Motor neuron (in vitro differentiated cells): ENCODE measurements around the gene ANKRD37. TPM values are rescaled to one million over a fixed set of nuclear protein-coding genes. Genes with fewer than 3 reads are reported as not detected.

Experiments
- ATAC-seq, 8 experiments: fragments of 200-7000 bp; cut with Tn5 transposase; replicated peaks in 6 of 8; 2 replicates each; pipeline ENCODE4 v1.8.0; 2021; ENCODE audit warnings: mild to moderate bottlenecking in 8 of 8, moderate library complexity in 8 of 8
- H3K27ac ChIP-seq, 2 donors: fragments of 250-450 bp; sonication (Bioruptor Pico); 2 replicates each; pipeline ENCODE4 v1.9.0; 2021; ENCODE audit warnings: antibody characterized with exemption in 2 of 2, mild to moderate bottlenecking in 2 of 2, moderate library complexity in 1 of 2
- H3K4me1 ChIP-seq, 2 donors: fragments of 250-450 bp; sonication (Bioruptor Pico); replicated peaks in 1 of 2; 2 replicates each; pipeline ENCODE4 v1.6.1; 2021; ENCODE audit warnings: antibody characterized with exemption in 2 of 2, mild to moderate bottlenecking in 2 of 2, moderate library complexity in 1 of 2
- H3K4me3 ChIP-seq, 5 donors: fragments of 250-450 bp; sonication (Bioruptor Pico); 2 replicates each; pipeline ENCODE4 v1.9.0; 2021; ENCODE audit warnings: antibody characterized with exemption in 5 of 5, mild to moderate bottlenecking in 5 of 5, moderate library complexity in 4 of 5
- WGBS, 10 experiments: fragments of 450-650 bp; shearing (Covaris generic); methylation state at CpG; one replicate each; pipeline ENCODE4 v1.0.0; 2022; 5-methylcytosine and 5-hydroxymethylcytosine counted together
- in situ Hi-C, 9 experiments: fragments of 400-800 bp; cut with MboI; loops; one replicate each; pipeline ENCODE4 v1.15.0; 2021; ENCODE audit warnings: low sequenced_read_pairs in 9 of 9, low pct_unique_long_range_greater_than_20kb in 2 of 9; ENCODE audit not compliant: unreplicated experiment in 9 of 9
- total RNA-seq, 8 experiments: library from RNA; unstranded; fragments of 300-600 nt; gene quantifications; 2 replicates each; pipeline versions ENCODE4 v1.2.3 to v1.2.4, GENCODE V29; 2022

Gene ANKRD37
- total RNA-seq, 8 experiments from 2014 or later = 4.8 to 30.9 (median 12.9) TPM

GRCh38 chr4:185408432-185408831, 11.8 kb downstream of the ANKRD37 start:
- in situ Hi-C loops = no loop called here
- 94 to 100% (median 100%) methylated on average over 1 to 2 of the region's 2 CpGs; no CpG with 5 or more reads in 1 of the 10 experiments for WGBS, 10 experiments
- Histone ChIP-seq H3K4me3 (no peak overlapping the region), H3K4me1 (no peaks in the 10 kb centered on the region), H3K27ac (no peak overlapping the region)
- ATAC-seq = no peak

DNA sequence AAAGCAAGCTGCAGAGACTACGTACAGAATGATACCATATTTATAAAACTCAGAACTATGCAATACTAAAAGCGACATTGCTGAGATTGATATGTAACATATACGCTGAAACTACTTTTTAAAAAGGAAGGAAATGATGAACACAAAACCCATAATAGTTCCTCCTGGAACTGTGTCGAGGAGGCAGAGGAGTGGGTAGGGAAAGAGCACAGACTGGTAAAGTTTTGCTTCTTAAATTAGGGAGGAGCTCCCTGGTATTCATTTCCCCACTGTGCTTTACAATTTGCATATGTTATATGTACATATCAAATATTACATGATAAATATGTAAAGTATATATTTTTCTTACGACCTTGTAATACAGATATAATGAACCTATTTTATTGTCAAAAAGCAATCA, 15.2 kb downstream of the ANKRD37 start:
- no peak overlapping the region for H3K27ac ChIP-seq
- in situ Hi-C loops = no loop called here
- no peaks in the 10 kb centered on the region for H3K4me1 ChIP-seq
- peak in 3 of 8 experiments; percentile 60 to 95 (median 69) for ATAC-seq
- no peak overlapping the region for H3K4me3 ChIP-seq
- WGBS, 10 experiments = 4 to 100% (median 95%) methylated on average over 1 to 5 of the region's 5 CpGs

DNA sequence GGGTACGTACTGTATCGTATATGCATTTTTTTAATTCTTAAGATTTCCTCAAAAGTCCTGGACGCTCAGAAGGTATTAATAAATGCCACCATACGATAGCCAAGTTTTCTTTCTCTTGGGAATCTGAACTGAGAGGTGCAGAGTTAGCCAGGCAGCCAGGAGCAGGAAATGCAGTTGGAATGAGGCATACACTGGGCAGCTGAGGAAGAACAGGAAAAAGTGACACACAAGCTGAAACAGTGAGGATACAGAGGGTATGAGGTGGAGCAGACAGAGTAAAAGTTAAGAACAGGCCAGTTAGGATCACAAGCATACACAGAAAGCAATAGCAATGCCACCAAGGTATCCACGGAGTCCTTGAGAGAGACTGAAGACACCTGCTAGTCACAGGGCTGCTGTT, 15.8 kb downstream of the ANKRD37 start:
- ATAC-seq = peak in 1 of 8 experiments; percentile 44
- in situ Hi-C loops = no loop called here
- no peak overlapping the region for H3K27ac ChIP-seq
- no peak overlapping the region for H3K4me3 ChIP-seq
- 64 to 100% (median 96%) methylated on average over 1 to 5 of the region's 5 CpGs for WGBS, 10 experiments
- H3K4me1 ChIP-seq = no peaks in the 10 kb centered on the region

GRCh38 chr4:185416955-185417354, 20.3 kb downstream of the ANKRD37 start:
- no peaks in the 10 kb centered on the region for H3K4me1 ChIP-seq
- H3K4me3 ChIP-seq = no peak overlapping the region
- in situ Hi-C loops = no loop called here
- no peak for ATAC-seq
- H3K27ac ChIP-seq = no peak overlapping the region

DNA sequence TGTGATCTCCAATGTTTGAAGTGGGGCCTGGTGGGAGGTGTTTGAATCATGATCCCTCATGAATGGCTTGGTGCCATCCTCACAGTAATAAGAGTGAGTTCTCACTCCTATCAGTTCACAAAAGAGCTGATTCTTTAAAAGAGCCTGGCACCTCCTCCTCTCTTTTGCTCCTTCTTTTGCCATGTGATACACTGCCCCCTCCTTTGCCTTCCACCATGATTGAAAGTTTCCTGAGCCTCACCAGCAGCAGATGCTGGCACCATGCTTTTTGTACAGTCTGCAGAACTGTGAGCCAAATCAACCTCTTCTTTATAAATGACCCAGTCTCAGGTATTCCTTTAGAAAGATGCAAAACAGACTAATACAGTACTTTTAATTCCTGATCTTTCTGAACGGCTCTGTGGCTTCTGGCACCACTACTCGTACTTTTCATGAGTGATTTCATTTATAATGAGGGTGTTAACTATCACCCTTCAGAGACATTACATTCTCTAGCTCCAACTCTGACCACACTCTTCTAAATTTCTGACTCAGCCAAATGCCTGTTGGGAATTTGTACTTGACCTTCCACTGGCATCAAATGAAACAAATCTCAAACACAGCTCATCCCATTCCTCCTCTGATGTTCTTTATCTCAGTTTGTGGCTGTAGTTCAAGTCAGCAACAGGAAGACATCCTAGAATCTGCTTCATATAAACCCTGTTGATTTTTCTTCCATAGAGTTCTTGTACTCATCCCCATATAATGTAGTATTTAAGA, 24.9 kb downstream of the ANKRD37 start:
- Histone ChIP-seq H3K4me1 (peaks cover 2 to 12% of the 10 kb centered on the region in 2 donors), H3K4me3 (no peak overlapping the region), H3K27ac (no peak overlapping the region)
- WGBS, 10 experiments = 21 to 100% (median 65%) methylated on average over 2 of the region's 2 CpGs; no CpG with 5 or more reads in 2 of the 10 experiments
- no peak for ATAC-seq
- in situ Hi-C loops = no loop called here

DNA sequence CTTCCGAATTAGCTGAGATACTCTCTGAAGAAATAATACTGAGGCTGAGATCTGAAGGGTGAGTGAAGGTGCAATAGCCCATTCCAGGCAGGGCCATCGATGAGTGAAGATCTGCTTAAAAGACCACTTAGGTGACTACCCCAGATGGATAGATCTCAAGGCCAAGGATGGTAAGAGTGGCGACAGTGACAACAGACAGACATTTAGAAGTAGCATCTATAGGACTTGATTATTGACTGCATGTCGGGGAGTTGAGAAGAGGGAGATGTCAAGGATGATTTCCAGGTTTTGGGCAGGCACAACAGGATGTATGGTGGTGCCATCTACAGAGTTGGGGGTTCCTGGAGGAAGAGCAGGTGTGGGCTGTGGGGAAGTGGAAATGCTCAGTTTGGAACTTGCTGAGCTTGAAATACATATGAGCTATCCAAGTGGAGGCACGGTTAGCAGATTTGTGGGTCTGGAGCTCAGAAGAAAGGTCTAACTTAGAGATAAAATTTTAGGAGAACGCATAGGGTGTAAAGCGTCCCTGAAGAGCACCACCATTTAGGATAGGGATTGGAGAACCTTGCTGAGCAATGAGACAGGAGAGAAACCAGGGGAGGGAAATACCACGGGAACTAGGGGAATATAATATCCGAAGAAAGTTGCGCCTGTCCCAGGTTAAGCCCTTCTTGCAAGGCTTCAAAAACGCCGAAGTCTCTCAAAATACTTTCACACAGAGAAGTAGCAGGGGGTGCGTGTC, 28.4 kb downstream of the ANKRD37 start:
- ATAC-seq = peak; percentile 9 to 64 (median 26)
- 5 to 60% (median 18%) methylated on average over 1 to 10 of the region's 13 CpGs; no CpG with 5 or more reads in 1 of the 10 experiments for WGBS, 10 experiments
- peaks cover 2 to 12% of the 10 kb centered on the region in 2 donors for H3K4me1 ChIP-seq
- peak overlapping the region; percentile 99 to 100 for H3K27ac ChIP-seq
- in situ Hi-C loops = no loop called here
- peak overlapping the region; percentile 75 to 99 (median 96) for H3K4me3 ChIP-seq

DNA sequence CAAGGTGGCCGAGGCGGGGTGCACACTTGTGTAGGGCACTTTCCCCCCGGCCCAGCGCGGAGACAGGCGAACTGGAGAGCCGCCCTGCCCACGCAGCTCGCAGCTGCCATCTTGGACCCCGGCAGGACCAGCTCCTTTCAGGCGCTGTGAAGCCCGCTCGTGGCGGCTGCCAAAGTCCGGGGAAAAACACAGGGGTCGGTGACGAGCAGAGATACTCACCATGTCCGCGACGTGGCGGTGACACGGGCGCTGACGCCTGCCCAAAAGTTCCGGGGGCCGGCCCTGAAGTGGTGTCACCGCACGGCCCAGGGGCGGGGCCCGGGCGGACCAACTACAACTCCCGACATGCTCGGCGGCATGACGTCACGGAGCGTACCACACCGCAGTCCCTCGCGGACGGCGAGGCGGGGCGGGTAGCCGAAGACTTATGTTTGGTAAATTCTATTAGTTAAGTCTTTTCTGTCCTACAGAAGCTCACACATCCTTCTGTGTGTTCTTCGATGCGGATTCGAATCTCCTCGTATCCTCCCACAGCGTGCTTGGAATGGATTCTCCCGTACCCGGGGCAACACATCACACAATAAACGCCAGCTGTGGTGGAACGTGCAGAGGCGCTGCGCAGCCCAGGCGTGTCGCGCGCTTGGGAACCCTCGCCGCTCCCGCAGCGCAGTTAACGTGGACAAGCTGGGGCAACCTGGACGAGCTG, 29.2 kb downstream of the ANKRD37 start, which contains the start of gene UFSP2:
Gene UFSP2 (minus strand): TSS at position 318 of the 706 bp plus-strand sequence. CDS start 96 bp downstream, at position 222.
- peak within 1 kb of the TSS; percentile 75 to 99 (median 96) for H3K4me3 ChIP-seq
- peak; percentile 87 to 94 (median 92) for ATAC-seq
- 0 to 1% (median 1%) methylated on average over 9 to 33 of the region's 66 CpGs; no CpG with 5 or more reads in 5 of the 10 experiments for WGBS, 10 experiments

GRCh38 chr4:185426960-185427688, 30.5 kb downstream of the ANKRD37 start:
- no peak overlapping the region for H3K27ac ChIP-seq
- H3K4me1 ChIP-seq = peaks cover 2 to 12% of the 10 kb centered on the region in 2 donors
- WGBS, 10 experiments = 75 to 98% (median 90%) methylated on average over 4 to 17 of the region's 22 CpGs; no CpG with 5 or more reads in 1 of the 10 experiments
- no peak overlapping the region for H3K4me3 ChIP-seq
- in situ Hi-C loops = no loop called here
- ATAC-seq = no peak

More for the DNA sequence above, 29.2 kb downstream of the ANKRD37 start, which contains the start of gene UFSP2:
- peak within 1 kb of the TSS; percentile 99 to 100 for H3K27ac ChIP-seq
- in situ Hi-C loops = no loop called here
- peaks cover 2 to 12% of the 10 kb centered on the region in 2 donors for H3K4me1 ChIP-seq

GRCh38 chr4:185429660-185430059, 33.0 kb downstream of the ANKRD37 start:
- ATAC-seq = no peak
- no peak overlapping the region for H3K27ac ChIP-seq
- no peak overlapping the region for H3K4me3 ChIP-seq
- H3K4me1 ChIP-seq = peaks cover 1 to 2% of the 10 kb centered on the region in 2 donors
- 29 to 100% (median 53%) methylated on average over 1 to 4 of the region's 5 CpGs; no CpG with 5 or more reads in 1 of the 10 experiments for WGBS, 10 experiments
- in situ Hi-C loops = no loop called here

DNA sequence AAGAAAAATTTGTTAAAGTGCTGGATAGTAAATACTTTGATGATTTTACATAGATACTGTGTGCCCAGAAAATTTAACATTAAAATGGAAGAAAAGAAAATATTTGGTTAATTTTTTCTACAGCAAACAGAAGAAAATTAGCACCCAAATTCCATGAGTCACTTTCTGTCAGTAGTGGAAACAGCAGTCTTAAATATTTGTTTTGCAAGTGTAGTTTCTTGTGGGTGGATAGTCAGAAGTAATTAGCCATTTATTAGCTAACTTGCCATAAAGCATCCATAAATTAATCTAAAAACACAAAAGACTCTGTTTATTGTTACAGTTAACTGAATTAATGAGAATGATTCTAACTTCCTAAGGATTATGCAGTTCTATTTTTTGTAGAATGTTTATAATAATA, 38.8 kb downstream of the ANKRD37 start:
- Histone ChIP-seq H3K4me1 (no peaks in the 10 kb centered on the region), H3K4me3 (no peak overlapping the region), H3K27ac (no peak overlapping the region)
- in situ Hi-C loops = no loop called here
- ATAC-seq = no peak

GRCh38 chr4:185437809-185438208, 41.2 kb downstream of the ANKRD37 start:
- Histone ChIP-seq H3K4me1 (no peaks in the 10 kb centered on the region), H3K4me3 (no peak overlapping the region), H3K27ac (no peak overlapping the region)
- no peak for ATAC-seq
- in situ Hi-C loops = no loop called here

DNA sequence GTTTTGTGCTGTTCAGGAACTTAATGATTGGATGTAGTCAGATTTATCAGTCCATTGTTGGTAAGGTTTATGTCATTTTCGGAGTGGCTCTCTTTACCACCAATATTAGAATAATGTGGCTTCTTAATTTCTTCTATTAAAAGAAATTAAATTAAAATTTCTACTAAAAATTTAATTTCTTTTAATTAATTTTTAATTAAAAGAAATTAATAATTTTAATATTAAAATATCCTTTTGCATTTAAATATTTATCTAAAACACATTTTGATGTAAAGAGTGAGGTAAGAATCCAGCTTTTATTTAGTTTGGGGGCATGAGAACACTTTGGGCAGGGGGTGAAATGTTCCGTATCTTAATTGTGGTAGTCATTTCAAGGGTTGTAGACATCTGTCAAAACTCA, 44.8 kb downstream of the ANKRD37 start:
- WGBS, 10 experiments = 50 to 100% (median 98%) methylated on average over 1 to 2 of the region's 2 CpGs
- no peak overlapping the region for H3K4me3 ChIP-seq
- H3K27ac ChIP-seq = no peak overlapping the region
- in situ Hi-C loops = no loop called here
- ATAC-seq = no peak
- no peaks in the 10 kb centered on the region for H3K4me1 ChIP-seq
